ENCODE results near the gene CNOT2. TPM values are rescaled to one million over a fixed set of nuclear protein-coding genes. Genes with fewer than 3 reads are reported as not detected.

Gene CNOT2
- total and polyA plus RNA-seq, 2 donors (not counting 3 experiments of a cell fraction or from before 2014, with no cell fraction given), result 52.2 to 79.7 TPM

DNA sequence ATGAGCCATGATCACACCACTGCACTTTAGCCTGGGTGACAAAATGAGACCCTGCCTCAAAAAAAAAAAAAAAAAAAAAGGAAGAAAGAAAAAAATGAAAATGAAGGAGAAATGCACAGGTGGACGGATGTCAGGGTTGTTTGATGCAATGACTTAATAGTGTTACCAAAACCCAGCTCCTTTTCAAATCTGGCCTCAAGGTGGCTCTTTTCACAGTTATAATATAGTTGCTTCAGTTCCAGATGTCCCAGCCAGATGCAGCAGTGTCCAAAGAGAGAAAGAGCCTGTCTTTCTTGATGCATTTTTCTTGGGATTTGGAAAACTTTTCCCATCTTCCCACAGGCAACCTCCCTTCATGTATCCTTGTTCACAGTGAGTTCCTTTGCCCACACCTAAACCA is 159.4 kb downstream of the CNOT2 start:
- Histone ChIP-seq H3K9ac (replicated peaks; ENCODE audit: extremely low read depth, insufficient read depth, low read length) (no peak overlapping the region), H3K79me2 (ENCODE audit: control insufficient read depth, insufficient read depth, low read length) (no peaks in the 10 kb centered on the region), H3K4me3 (replicated peaks in 1 of 3; ENCODE audit: insufficient read depth in 1 of 3, low read depth in 1 of 3, low read length in 3 of 3) (no peak overlapping the region), H3K36me3 (ENCODE audit: control insufficient read depth in 2 of 2, extremely low read depth in 1 of 2, insufficient read depth in 2 of 2, low read length in 2 of 2) (no peaks in the 10 kb centered on the region), H3K4me2 (ENCODE audit: insufficient read depth, low read length) (no peak overlapping the region), H3K27ac (ENCODE audit: insufficient read depth, low read depth, low read length) (no peak overlapping the region), H3K9me1 (replicated peaks; ENCODE audit: control insufficient read depth, extremely low read depth, insufficient read depth, low read length) (no peaks in the 10 kb centered on the region), H3K27me3 (ENCODE audit: control insufficient read depth in 2 of 2, insufficient read depth in 2 of 2, low read length in 2 of 2) (peaks cover 2 to 4% of the 10 kb centered on the region in 2 experiments), H3K9me3 (replicated peaks; ENCODE audit: control insufficient read depth, insufficient read depth, low read length) (no peaks in the 10 kb centered on the region), H4K20me1 (replicated peaks; ENCODE audit: control insufficient read depth, extremely low read depth, insufficient read depth, low read length) (no peaks in the 10 kb centered on the region), H2AFZ (ENCODE audit: low read depth, low read length) (no peak overlapping the region), H3K4me1 (ENCODE audit: control insufficient read depth, extremely low read depth, insufficient read depth, low read length) (no peaks in the 10 kb centered on the region)
- no peak for FAIRE-seq
- dilution Hi-C loops (cut with MboI; ENCODE audit: extremely low pct_ligation_motif_present, low sequenced_read_pairs) (no loop called here), intact Hi-C loops (cut with micrococcal nuclease) (loop anchor here (5.0 kb wide), 1 partner anchor 330 kb away; no protein-coding TSS in a partner anchor)
- no peak for DNase-seq (ENCODE audit: low read depth, low spot score)
- ChIA-PET POLR2A (no interaction called here), CTCF (interaction anchor here (0.6 to 0.7 kb wide), 2 partner anchors 175 to 327 kb away, joined by 3 read pairs; no protein-coding TSS in a partner anchor)
- no TSS peak for BruUV-seq (replicated peaks)
- no peak for TF ChIP-seq GATA2 (IDR thresholded peaks at IDR 0.05; ENCODE audit: insufficient read depth, insufficient read length, low read depth, low read length)

GRCh38 chr12:70403826-70404225 is 160.6 kb downstream of the CNOT2 start:
- intact Hi-C loops (cut with micrococcal nuclease), result loop anchor here (5.0 kb wide), 1 partner anchor 328 kb away; no protein-coding TSS in a partner anchor
- Histone ChIP-seq H3K4me3 (replicated peaks in 1 of 3; ENCODE audit: insufficient read depth in 1 of 3, low read depth in 1 of 3, low read length in 3 of 3) (no peak overlapping the region), H2AFZ (ENCODE audit: low read depth, low read length) (no peak overlapping the region), H3K4me1 (ENCODE audit: control insufficient read depth, extremely low read depth, insufficient read depth, low read length) (no peaks in the 10 kb centered on the region), H3K9ac (replicated peaks; ENCODE audit: extremely low read depth, insufficient read depth, low read length) (no peak overlapping the region), H3K27me3 (ENCODE audit: control insufficient read depth in 2 of 2, insufficient read depth in 2 of 2, low read length in 2 of 2) (peaks cover 2 to 4% of the 10 kb centered on the region in 2 experiments), H3K27ac (ENCODE audit: insufficient read depth, low read depth, low read length) (no peak overlapping the region), H3K4me2 (ENCODE audit: insufficient read depth, low read length) (no peak overlapping the region), H3K36me3 (ENCODE audit: control insufficient read depth in 2 of 2, extremely low read depth in 1 of 2, insufficient read depth in 2 of 2, low read length in 2 of 2) (no peaks in the 10 kb centered on the region), H4K20me1 (replicated peaks; ENCODE audit: control insufficient read depth, extremely low read depth, insufficient read depth, low read length) (no peaks in the 10 kb centered on the region), H3K79me2 (ENCODE audit: control insufficient read depth, insufficient read depth, low read length) (no peaks in the 10 kb centered on the region), H3K9me3 (replicated peaks; ENCODE audit: control insufficient read depth, insufficient read depth, low read length) (no peaks in the 10 kb centered on the region), H3K9me1 (replicated peaks; ENCODE audit: control insufficient read depth, extremely low read depth, insufficient read depth, low read length) (no peaks in the 10 kb centered on the region)
- TF ChIP-seq EZH2 (IDR thresholded peaks at IDR 0.05; ENCODE audit: borderline replicate concordance, low read depth, low read length, severe bottlenecking) (no peak), JUN (IDR thresholded peaks at IDR 0.05; ENCODE audit: borderline replicate concordance, insufficient read depth, insufficient read length, low read depth) (no peak), POLR2A (IDR thresholded peaks at IDR 0.05; ENCODE audit: low read depth, low read length) (no peak), MYC (IDR thresholded peaks at IDR 0.05; ENCODE audit: low read depth, low read length) (no peak), FOS (IDR thresholded peaks at IDR 0.05; ENCODE audit: borderline replicate concordance, insufficient read depth, low read length) (no peak), GATA2 (IDR thresholded peaks at IDR 0.05; ENCODE audit: insufficient read depth, insufficient read length, low read depth, low read length) (no peak), CTCF (IDR thresholded peaks at IDR 0.05; ENCODE audit: extremely low read depth in 1 of 2, insufficient read depth in 1 of 2, low read depth in 1 of 2, low read length in 2 of 2) (no peak), MAX (IDR thresholded peaks at IDR 0.05; ENCODE audit: insufficient read depth, insufficient read length) (no peak), POLR2AphosphoS5 (IDR thresholded peaks at IDR 0.05; ENCODE audit: insufficient read depth, low read depth, low read length) (no peak)
- CTCF ChIA-PET, result no interaction called here
- DNase-seq (ENCODE audit: low read depth, low spot score) (no peak), FAIRE-seq (no peak)
- dilution Hi-C loops (cut with MboI; ENCODE audit: extremely low pct_ligation_motif_present, low sequenced_read_pairs), result no loop called here
- POLR2A ChIA-PET, result no interaction called here
- no TSS peak for BruUV-seq (replicated peaks)

Measured in endothelial cell of umbilical vein (primary cell).